H1 (cell line): ENCODE measurements around the gene ARL10. TPM values are rescaled to one million over a fixed set of nuclear protein-coding genes. Genes with fewer than 3 reads are reported as not detected.

Source experiments
- CEBPB ChIP-seq: IDR thresholded peaks from 2 replicates; pipeline ENCODE4 v1.6.1; 2012; ENCODE audit warnings: low read depth, low read length
- CHD1 ChIP-seq: IDR thresholded peaks from 2 replicates; pipeline ENCODE4 v1.6.1; 2012; ENCODE audit warnings: low read depth, low read length, improper control_type of control experiment
- FOSL1 ChIP-seq: IDR thresholded peaks from 2 replicates; pipeline ENCODE4 v1.6.1; 2011; ENCODE audit warnings: mild to moderate bottlenecking, low read depth, low read length, moderate library complexity; ENCODE audit not compliant: insufficient read depth
- JUND ChIP-seq: IDR thresholded peaks from 2 replicates; pipeline ENCODE4 v1.6.1; 2011; ENCODE audit warnings: mild to moderate bottlenecking, improper control_type of control experiment, low read length
- SUZ12 ChIP-seq: fragments of 200-600 bp; sonication (generic); IDR thresholded peaks from 2 replicates; pipeline ENCODE4 v1.6.1; 2012; ENCODE audit warnings: mild to moderate bottlenecking, inconsistent platforms, low read length, moderate library complexity, mixed read lengths
- YY1 ChIP-seq: IDR thresholded peaks from 2 replicates; pipeline ENCODE4 v1.6.1; 2011; ENCODE audit warnings: low read depth, mild to moderate bottlenecking, low read length
- ZNF274 ChIP-seq: IDR thresholded peaks from 2 replicates; pipeline ENCODE4 v1.7.0; 2012; ENCODE audit warnings: low read length, borderline replicate concordance; ENCODE audit errors: extremely low read depth
- polyA plus RNA-seq, 7 experiments: library from polyadenylated mRNA; depleted of rRNA in 3 of 7; stranded (reverse) in 5 of 7; unstranded in 2 of 7; fragments of >200 nt in 5 of 7; fragments of 200-250 nt in 2 of 7; gene quantifications; 1 replicate in 5 of 7; 2 replicates in 1 of 7; 4 replicates in 1 of 7; pipeline versions ENCODE4 v1.2.1 to v1.2.3, GENCODE V29; 2011 to 2013; ENCODE audit warnings: missing spikeins in 2 of 7, mixed read lengths in 2 of 7
- total RNA-seq: library from RNA; stranded (reverse); fragmentation: NEBNext Ultra II Directional; extraction: Animal tissue kit (Norgen Biotek cat#: 25700); gene quantifications from 2 replicates; pipeline ENCODE4 v1.2.1, GENCODE V29; 2021
- TF ChIP-seq, protein P1 (sequence below): fragments of 300-600 bp; sonication (generic); IDR thresholded peaks from 2 replicates; pipeline ENCODE4 v1.7.1; 2012; ENCODE audit warnings: low read length, moderate library complexity, mild to moderate bottlenecking, inconsistent platforms; ENCODE audit not compliant: insufficient replicate concordance
- TF ChIP-seq, protein P2 (sequence below): IDR thresholded peaks from 2 replicates; pipeline ENCODE4 v1.6.1; 2011; ENCODE audit warnings: low read depth, mild to moderate bottlenecking, low read length; ENCODE audit not compliant: insufficient read depth

Gene ARL10
- total and polyA plus RNA-seq, 2 of the 8 experiments (the other 6 are each of a cell fraction or from before 2014, with no cell fraction given) = 3.1 to 7.4 TPM

DNA sequence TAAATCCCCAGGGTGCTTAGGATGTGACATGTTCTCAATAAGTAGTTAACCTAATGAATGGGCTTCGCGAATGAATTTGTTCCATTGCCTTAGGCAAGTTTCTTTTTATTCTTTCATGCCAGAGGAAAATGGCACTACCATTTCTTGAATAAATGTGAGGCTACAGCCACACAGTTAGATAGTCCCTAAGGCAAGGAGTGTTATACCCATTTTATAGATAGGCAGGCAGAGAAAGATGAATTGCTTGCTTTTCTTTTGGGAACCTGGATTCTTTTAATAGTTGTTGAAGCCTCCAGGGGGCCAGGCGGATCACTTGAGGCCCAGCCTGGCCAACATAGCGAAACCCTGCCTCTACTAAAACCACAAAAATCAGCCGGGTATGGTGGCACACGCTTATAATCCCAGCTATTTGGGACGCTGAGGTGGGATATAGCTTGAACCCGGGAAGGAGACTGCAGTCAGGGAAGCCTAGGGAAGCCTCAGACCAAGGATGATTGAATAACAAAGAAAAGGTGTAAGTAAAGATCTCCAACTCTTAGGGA is 22.2 kb downstream of the ARL10 start (continued):
- TF ChIP-seq, protein P1, sequence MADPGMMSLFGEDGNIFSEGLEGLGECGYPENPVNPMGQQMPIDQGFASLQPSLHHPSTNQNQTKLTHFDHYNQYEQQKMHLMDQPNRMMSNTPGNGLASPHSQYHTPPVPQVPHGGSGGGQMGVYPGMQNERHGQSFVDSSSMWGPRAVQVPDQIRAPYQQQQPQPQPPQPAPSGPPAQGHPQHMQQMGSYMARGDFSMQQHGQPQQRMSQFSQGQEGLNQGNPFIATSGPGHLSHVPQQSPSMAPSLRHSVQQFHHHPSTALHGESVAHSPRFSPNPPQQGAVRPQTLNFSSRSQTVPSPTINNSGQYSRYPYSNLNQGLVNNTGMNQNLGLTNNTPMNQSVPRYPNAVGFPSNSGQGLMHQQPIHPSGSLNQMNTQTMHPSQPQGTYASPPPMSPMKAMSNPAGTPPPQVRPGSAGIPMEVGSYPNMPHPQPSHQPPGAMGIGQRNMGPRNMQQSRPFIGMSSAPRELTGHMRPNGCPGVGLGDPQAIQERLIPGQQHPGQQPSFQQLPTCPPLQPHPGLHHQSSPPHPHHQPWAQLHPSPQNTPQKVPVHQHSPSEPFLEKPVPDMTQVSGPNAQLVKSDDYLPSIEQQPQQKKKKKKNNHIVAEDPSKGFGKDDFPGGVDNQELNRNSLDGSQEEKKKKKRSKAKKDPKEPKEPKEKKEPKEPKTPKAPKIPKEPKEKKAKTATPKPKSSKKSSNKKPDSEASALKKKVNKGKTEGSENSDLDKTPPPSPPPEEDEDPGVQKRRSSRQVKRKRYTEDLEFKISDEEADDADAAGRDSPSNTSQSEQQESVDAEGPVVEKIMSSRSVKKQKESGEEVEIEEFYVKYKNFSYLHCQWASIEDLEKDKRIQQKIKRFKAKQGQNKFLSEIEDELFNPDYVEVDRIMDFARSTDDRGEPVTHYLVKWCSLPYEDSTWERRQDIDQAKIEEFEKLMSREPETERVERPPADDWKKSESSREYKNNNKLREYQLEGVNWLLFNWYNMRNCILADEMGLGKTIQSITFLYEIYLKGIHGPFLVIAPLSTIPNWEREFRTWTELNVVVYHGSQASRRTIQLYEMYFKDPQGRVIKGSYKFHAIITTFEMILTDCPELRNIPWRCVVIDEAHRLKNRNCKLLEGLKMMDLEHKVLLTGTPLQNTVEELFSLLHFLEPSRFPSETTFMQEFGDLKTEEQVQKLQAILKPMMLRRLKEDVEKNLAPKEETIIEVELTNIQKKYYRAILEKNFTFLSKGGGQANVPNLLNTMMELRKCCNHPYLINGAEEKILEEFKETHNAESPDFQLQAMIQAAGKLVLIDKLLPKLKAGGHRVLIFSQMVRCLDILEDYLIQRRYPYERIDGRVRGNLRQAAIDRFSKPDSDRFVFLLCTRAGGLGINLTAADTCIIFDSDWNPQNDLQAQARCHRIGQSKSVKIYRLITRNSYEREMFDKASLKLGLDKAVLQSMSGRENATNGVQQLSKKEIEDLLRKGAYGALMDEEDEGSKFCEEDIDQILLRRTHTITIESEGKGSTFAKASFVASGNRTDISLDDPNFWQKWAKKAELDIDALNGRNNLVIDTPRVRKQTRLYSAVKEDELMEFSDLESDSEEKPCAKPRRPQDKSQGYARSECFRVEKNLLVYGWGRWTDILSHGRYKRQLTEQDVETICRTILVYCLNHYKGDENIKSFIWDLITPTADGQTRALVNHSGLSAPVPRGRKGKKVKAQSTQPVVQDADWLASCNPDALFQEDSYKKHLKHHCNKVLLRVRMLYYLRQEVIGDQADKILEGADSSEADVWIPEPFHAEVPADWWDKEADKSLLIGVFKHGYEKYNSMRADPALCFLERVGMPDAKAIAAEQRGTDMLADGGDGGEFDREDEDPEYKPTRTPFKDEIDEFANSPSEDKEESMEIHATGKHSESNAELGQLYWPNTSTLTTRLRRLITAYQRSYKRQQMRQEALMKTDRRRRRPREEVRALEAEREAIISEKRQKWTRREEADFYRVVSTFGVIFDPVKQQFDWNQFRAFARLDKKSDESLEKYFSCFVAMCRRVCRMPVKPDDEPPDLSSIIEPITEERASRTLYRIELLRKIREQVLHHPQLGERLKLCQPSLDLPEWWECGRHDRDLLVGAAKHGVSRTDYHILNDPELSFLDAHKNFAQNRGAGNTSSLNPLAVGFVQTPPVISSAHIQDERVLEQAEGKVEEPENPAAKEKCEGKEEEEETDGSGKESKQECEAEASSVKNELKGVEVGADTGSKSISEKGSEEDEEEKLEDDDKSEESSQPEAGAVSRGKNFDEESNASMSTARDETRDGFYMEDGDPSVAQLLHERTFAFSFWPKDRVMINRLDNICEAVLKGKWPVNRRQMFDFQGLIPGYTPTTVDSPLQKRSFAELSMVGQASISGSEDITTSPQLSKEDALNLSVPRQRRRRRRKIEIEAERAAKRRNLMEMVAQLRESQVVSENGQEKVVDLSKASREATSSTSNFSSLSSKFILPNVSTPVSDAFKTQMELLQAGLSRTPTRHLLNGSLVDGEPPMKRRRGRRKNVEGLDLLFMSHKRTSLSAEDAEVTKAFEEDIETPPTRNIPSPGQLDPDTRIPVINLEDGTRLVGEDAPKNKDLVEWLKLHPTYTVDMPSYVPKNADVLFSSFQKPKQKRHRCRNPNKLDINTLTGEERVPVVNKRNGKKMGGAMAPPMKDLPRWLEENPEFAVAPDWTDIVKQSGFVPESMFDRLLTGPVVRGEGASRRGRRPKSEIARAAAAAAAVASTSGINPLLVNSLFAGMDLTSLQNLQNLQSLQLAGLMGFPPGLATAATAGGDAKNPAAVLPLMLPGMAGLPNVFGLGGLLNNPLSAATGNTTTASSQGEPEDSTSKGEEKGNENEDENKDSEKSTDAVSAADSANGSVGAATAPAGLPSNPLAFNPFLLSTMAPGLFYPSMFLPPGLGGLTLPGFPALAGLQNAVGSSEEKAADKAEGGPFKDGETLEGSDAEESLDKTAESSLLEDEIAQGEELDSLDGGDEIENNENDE = no peak
- TF ChIP-seq CHD1 (no peak), SUZ12 (no peak), YY1 (no peak), CEBPB (no peak), JUND (no peak), ZNF274 (no peak), FOSL1 (no peak)
- TF ChIP-seq, protein P2, sequence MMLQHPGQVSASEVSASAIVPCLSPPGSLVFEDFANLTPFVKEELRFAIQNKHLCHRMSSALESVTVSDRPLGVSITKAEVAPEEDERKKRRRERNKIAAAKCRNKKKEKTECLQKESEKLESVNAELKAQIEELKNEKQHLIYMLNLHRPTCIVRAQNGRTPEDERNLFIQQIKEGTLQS = no peak
